GM12891 (cell line): Measurements from ENCODE around the gene SECISBP2L.

Experiments
- PAX5 ChIP-seq: IDR thresholded peaks from 2 replicates; pipeline ENCODE4 v1.6.1; 2011; ENCODE audit warnings: low read length, moderate library complexity, mild to moderate bottlenecking; ENCODE audit not compliant: insufficient read depth, severe bottlenecking
- POLR2A ChIP-seq: IDR thresholded peaks from 2 replicates; pipeline ENCODE4 v1.6.1; 2011; ENCODE audit warnings: low read depth, low read length, control low read depth
- POLR2AphosphoS5 ChIP-seq: IDR thresholded peaks from 2 replicates; pipeline ENCODE4 v1.6.1; 2011; ENCODE audit warnings: low read depth, low read length, control low read depth
- SPI1 ChIP-seq: IDR thresholded peaks from 2 replicates; pipeline ENCODE4 v1.6.1; 2011; ENCODE audit warnings: low read depth, low read length, control low read depth
- TAF1 ChIP-seq: IDR thresholded peaks from 2 replicates; pipeline ENCODE4 v1.6.1; 2011; ENCODE audit warnings: low read depth, low read length, control low read depth

DNA sequence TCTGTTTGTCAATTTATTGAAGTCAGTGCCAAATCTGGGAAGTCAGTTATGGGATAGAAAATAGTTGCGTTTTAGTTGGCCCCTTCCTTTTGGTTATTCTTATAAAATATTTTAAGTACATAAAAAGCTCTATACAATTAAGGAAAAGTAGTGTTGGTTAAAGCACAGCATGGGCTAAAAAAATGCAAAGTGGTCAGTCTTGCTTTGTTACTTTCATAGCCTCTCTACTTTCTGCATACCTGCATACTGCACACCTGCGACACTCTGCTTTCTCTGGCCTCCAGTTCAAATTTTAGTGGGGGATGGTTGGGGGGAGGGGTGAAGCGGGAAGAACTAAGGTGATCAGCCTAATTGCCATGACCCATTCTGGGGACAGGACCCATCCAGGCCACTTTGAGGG, 60.7 kb downstream of the SECISBP2L start:
- no peak for TF ChIP-seq POLR2A
- no peak for TF ChIP-seq TAF1
- no peak for TF ChIP-seq POLR2AphosphoS5
- TF ChIP-seq PAX5, result no peak
- no peak for TF ChIP-seq SPI1
